GM21360 (cell line): ENCODE data around the gene CYLC1.

Experiments used
- ATAC-seq: cut with Tn5 transposase; IDR thresholded peaks from one replicate; pipeline ENCODE4 v1.9.1; 2021; ENCODE audit warnings: mild to moderate bottlenecking, moderate library complexity; ENCODE audit not compliant: unreplicated experiment

The CYLC1 gene

GRCh38 chrX:83860846-83861245, at the start of gene CYLC1:
TSS of gene CYLC1 (plus strand) at chrX:83861146. CDS start at chrX:83861183, 37 bp downstream.
- no peak for ATAC-seq

GRCh38 chrX:83819304-83819703, 41.6 kb upstream of the CYLC1 start:
- no peak for ATAC-seq

- no peak for ATAC-seq
These were observed 31.1 kb upstream of the CYLC1 start for GRCh38 chrX:83829874-83830273.

GRCh38 chrX:83845397-83845796, 15.5 kb upstream of the CYLC1 start:
- ATAC-seq = peak; percentile 100

- no peak for ATAC-seq
These were observed 13.6 kb upstream of the CYLC1 start for GRCh38 chrX:83847339-83847738.

GRCh38 chrX:83888585-83888984, 27.6 kb downstream of the CYLC1 start:
- ATAC-seq = no peak

- ATAC-seq = no peak
These were observed 31.5 kb downstream of the CYLC1 start for GRCh38 chrX:83892433-83892832.

GRCh38 chrX:83906921-83907320, 46.0 kb downstream of the CYLC1 start:
- ATAC-seq = no peak

- ATAC-seq = peak; percentile 48
These were observed 55.6 kb downstream of the CYLC1 start for GRCh38 chrX:83916525-83916924.

- no peak for ATAC-seq
These were observed 73.3 kb downstream of the CYLC1 start for GRCh38 chrX:83934220-83934619.
